ENCODE data around the gene COG1. TPM values are rescaled to one million over a fixed set of nuclear protein-coding genes. Genes with fewer than 3 reads are reported as not detected.

Gene COG1
- total RNA-seq, 2 experiments from 2014 or later: 51.8 to 53.7 TPM

DNA sequence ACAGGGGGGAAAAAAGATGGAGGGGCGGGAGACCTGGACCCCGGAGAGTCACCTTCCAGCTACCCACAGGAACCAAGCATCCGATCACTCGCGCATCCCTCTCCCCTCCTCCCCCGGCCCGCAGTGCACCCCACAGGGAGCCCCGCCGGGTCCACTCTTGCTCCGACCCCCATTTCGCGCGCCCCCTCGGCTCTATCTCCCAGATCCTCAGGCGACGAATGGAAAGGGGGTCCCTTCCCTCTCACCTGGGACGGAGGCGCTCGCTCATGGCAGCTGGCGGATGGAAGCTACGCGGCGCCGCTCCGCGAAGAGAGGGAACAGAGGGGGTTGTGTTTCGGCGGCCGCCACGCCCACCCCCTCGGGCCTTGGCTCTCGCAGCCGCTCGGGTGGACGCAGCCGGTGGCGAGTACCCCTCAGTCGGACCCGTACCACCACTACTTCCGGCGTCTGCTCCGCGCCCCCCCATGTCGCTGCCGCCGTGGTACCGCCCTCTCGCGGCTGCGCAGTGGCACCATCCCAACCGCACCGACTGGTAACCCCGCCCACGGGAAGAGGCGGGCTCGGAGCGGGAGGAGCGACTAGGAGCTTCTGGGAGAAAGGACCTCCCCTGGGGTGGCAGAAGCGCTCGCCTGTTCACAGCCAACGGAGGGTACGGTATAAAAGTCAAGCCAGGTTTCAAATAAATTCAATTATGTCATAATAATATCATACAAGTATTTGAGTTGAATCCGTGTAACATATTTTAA, 39.2 kb downstream of the COG1 start:
- H3K4me3 Mint-ChIP-seq: peak overlapping the region; percentile 97
- peaks cover 20% of the 10 kb centered on the region for H3K36me3 Mint-ChIP-seq
- peaks cover 47% of the 10 kb centered on the region for H3K4me1 Mint-ChIP-seq
- peak overlapping the region; percentile 94 for H3K27ac Mint-ChIP-seq
- ATAC-seq (ENCODE audit: low read depth) (peak; percentile 92), DNase-seq (peak; percentile 97)
- POLR2A ChIA-PET: interaction anchor here (0.6 to 2.7 kb wide), 16 partner anchors 10 to 512 kb away, joined by 3 to 32 read pairs (median 4); partner anchors contain the start of genes CDC42EP4 and COG1
- no peaks in the 10 kb centered on the region for H3K27me3 Mint-ChIP-seq
- no peaks in the 10 kb centered on the region for H3K9me3 Mint-ChIP-seq

DNA sequence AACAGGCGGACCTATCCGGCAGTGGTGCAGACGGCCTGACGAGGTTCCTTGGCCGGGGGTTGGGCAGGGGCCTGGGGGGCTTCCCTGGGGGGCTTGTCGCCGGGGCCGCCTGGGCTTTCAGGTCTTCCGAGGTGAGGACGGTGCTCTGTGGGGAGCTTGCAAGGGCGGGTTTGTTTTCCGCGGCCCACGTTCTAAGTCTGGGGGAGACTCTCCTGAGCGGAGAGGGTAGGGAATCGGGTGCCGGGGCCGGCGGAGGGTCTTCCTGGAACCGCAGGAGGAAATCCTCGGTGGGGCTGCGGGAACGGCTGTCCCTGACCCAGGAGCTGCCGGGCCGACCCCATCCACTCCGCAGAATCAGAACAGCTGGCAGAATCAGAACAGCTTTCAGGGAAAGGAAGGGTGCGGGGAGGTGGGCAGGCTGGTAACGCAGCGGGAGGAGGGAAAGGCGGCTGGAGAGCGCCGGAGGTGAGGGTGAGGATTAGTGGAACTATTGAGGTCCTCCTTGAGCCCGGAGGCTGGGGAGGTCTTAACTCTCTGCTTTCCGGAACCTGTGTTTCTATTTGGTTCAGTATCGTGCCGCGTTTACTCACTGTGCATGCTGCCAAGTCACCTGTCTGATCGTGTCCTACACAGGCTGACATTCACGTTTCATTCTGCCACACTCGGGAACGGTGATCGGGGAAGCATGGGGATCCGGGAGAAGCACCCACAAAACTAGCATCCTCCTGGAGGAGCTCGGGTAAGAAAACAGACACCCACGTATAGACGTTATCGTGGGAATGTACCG, 39.9 kb downstream of the COG1 start:
- H3K4me1 Mint-ChIP-seq: peaks cover 46% of the 10 kb centered on the region
- H3K27me3 Mint-ChIP-seq: no peaks in the 10 kb centered on the region
- no peaks in the 10 kb centered on the region for H3K9me3 Mint-ChIP-seq
- peak overlapping the region; percentile 97 for H3K4me3 Mint-ChIP-seq
- peak overlapping the region; percentile 94 for H3K27ac Mint-ChIP-seq
- ATAC-seq (ENCODE audit: low read depth) (peak; percentile 49), DNase-seq (no peak)
- peaks cover 25% of the 10 kb centered on the region for H3K36me3 Mint-ChIP-seq
- POLR2A ChIA-PET: interaction anchor here (0.6 to 2.7 kb wide), 15 partner anchors 10 to 513 kb away, joined by 3 to 32 read pairs (median 5); partner anchors contain the start of genes CDC42EP4 and COG1

DNA sequence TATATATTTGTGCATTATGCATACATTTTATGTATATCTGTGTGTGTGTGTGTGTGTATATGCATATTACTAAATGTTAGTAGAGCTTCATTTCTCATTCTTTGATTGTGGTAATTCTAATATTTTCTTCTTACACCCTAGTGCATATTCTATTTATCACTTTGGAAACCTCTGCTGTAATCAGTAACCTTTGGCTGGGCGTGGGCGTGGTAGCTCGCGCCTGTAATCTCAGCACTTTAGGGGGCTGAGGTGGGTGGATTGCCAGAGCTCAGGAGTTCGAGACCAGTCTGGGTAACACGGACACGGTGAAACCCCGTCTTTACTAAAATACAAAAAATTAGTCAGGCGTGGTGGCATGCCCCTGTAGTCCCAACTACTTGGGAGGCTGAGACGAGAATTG, 41.9 kb downstream of the COG1 start:
- no peak for ATAC-seq (ENCODE audit: low read depth)
- Mint-ChIP-seq H3K27ac (no peak overlapping the region), H3K27me3 (no peaks in the 10 kb centered on the region), H3K9me3 (no peaks in the 10 kb centered on the region), H3K4me3 (no peak overlapping the region), H3K36me3 (peaks cover 25% of the 10 kb centered on the region), H3K4me1 (peaks cover 39% of the 10 kb centered on the region)
- POLR2A ChIA-PET: interaction anchor here (0.5 to 1.7 kb wide), 5 partner anchors 11 to 483 kb away, joined by 3 to 4 read pairs (median 3); no protein-coding TSS in a partner anchor
- DNase-seq: no peak

DNA sequence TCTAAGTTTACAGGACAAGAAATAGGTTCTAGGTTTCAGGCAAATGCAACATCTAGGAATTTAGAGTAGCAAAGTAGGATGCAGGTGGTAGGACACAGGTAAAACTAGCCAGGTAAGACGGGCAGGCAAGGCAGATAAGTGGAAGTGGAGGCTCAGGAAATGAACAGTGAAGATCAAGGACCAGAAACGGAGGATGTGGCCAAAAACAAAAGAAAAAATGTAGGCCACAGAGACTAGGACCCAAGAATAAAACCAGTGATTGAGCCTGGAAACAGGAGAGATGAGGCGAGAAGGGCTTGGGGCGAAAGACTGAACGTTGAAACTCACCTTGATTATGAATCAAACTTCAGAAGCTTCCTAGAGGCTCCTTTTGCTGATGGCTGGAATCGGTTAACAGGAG, 44.9 kb downstream of the COG1 start:
- Mint-ChIP-seq H3K36me3 (peaks cover 30% of the 10 kb centered on the region), H3K27me3 (no peaks in the 10 kb centered on the region), H3K4me1 (peaks cover 34% of the 10 kb centered on the region), H3K27ac (peak overlapping the region; percentile 65), H3K9me3 (no peaks in the 10 kb centered on the region), H3K4me3 (peak overlapping the region; percentile 64)
- POLR2A ChIA-PET: interaction anchor here (0.9 kb wide), 1 partner anchor 30 kb away, joined by 3 read pairs; no protein-coding TSS in a partner anchor
- ATAC-seq (ENCODE audit: low read depth) (peak; percentile 40), DNase-seq (no peak)

DNA sequence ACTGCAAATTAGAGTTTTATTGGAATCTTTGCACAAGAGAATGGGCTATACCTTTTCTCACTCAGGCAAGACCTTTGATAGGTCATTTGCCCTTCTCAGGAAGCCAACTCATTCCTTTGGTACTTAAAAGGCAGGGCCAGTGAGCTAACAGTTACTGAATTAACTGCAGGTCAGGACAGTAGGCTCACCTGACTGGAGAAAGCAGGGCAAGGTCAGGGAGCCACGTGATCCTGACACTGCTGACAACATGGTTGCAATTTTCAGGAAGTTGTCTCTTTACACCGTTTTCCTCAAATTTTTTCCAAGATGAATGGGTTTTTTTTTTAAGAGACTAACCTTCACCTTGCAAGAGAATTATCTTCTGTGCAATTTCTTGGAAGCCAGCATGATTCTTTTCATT, 47.7 kb downstream of the COG1 start:
- no peaks in the 10 kb centered on the region for H3K9me3 Mint-ChIP-seq
- ATAC-seq (ENCODE audit: low read depth): no peak

DNA sequence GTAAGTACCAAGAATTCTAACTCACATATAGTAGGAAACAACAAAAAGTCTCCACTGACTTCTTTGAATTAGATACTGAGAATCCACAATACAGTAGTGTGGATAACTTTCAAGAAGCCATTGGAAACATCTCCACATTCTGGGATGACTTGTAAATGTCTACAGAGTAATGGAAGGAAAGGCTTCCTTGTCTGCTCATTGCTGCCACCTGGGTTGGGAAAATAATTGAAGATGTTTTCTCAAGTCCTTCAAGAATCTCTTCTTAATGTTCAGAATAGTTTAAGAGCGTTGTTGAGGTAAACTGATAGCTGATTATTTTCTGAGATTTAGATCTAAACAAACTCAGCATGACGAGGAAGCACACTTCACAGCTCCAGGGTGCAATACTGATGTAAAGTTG, 54.9 kb downstream of the COG1 start:
- H3K27ac Mint-ChIP-seq: no peak overlapping the region
- no peak overlapping the region for H3K4me3 Mint-ChIP-seq
- ATAC-seq (ENCODE audit: low read depth) (no peak), DNase-seq (no peak)
- peaks cover under 1% of the 10 kb centered on the region for H3K4me1 Mint-ChIP-seq
- H3K9me3 Mint-ChIP-seq: no peaks in the 10 kb centered on the region
- H3K27me3 Mint-ChIP-seq: no peaks in the 10 kb centered on the region
- POLR2A ChIA-PET: no interaction called here
- peaks cover 3% of the 10 kb centered on the region for H3K36me3 Mint-ChIP-seq

More for the DNA sequence above, 47.7 kb downstream of the COG1 start:
- Mint-ChIP-seq H3K4me1 (peaks cover 26% of the 10 kb centered on the region), H3K36me3 (peaks cover 23% of the 10 kb centered on the region), H3K27me3 (no peaks in the 10 kb centered on the region), H3K27ac (no peak overlapping the region), H3K4me3 (no peak overlapping the region)
- DNase-seq: no peak
- POLR2A ChIA-PET: interaction anchor here (0.6 to 1.1 kb wide), 2 partner anchors 47 to 70 kb away, joined by 3 read pairs; no protein-coding TSS in a partner anchor

DNA sequence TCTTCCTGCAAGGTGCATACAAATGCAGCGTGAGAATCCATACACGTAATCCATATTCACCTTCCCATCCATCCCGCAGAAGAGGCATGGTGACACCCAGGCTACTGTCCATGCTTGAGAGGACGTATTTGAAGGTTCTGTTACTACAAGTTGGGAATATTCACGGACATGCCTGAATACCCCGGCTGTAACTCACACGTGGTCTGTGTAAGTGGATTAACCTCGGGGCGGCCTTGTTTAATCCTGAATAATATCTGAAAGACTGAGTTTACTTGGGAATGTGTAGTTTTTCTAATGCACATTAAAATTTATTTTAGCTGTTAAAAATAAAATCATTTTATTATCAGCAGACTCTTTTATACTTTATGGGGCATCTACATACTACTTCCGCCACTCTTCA, 55.7 kb downstream of the COG1 start:
- Mint-ChIP-seq H3K27me3 (no peaks in the 10 kb centered on the region), H3K36me3 (peaks cover 3% of the 10 kb centered on the region), H3K9me3 (no peaks in the 10 kb centered on the region), H3K27ac (no peak overlapping the region), H3K4me1 (no peaks in the 10 kb centered on the region), H3K4me3 (no peak overlapping the region)
- DNase-seq: no peak
- POLR2A ChIA-PET: no interaction called here
- no peak for ATAC-seq (ENCODE audit: low read depth)

DNA sequence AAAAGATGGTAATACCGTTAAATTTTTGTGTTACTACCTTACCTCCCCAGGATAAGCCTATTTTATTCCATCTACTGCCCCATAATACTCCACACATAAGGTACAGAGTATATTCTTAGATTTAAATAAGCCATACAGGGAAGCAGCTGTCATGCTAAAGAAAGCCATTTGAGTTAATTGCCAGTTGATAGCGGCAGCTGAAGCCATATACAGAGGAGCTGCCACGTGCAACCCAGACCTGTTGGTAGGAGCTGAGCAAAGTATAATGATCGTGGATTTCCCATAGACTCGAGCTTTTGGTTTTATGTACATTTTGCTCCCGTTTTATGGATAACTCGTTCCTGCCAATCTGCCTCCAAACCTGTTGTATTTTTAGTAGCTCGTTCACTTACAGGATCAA, 56.8 kb downstream of the COG1 start:
- ATAC-seq (ENCODE audit: low read depth): no peak
- no peaks in the 10 kb centered on the region for H3K27me3 Mint-ChIP-seq

DNA sequence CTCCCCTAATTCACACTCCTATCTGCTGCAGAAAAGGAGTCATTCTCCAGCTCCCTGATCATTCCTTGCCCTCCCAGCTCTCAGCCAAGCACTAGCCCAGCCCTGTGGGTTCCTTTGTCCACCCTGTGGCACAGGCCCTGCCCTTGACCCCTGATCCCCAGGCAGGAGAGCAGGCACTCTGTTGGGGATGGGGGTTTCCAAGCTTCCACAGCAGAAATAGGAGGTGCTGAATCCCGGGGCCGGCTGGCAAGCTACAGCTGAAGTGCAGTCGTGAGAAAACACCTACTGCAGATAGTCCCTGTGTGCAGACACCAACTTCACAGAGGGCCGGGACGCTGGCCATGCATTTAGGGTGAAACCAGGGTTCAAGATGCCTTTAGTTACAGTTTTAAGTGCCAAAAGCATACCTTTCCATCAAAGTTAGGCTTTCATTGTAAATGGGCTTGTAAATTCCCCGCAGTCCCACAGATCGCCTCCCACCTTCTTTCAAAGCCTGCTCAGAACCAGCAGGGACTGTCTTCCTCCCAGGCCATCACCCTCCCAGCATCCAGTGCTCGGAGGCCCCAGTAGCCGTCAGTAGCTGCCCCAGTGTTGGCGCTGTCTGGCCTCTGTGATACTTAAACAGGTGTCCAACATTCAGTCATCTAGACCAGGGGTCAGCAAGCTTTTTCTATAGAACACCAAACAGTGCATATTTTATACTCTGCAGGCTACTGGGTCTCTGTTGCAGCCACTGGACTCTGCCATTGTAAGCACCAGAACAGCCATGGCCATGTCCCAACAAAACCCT, 58.2 kb downstream of the COG1 start:
- H3K36me3 Mint-ChIP-seq: peaks cover 3% of the 10 kb centered on the region
- ATAC-seq (ENCODE audit: low read depth): no peak
- H3K27me3 Mint-ChIP-seq: no peaks in the 10 kb centered on the region
- H3K9me3 Mint-ChIP-seq: no peaks in the 10 kb centered on the region
- H3K27ac Mint-ChIP-seq: no peak overlapping the region
- POLR2A ChIA-PET: no interaction called here
- H3K4me3 Mint-ChIP-seq: no peak overlapping the region
- DNase-seq: no peak
- H3K4me1 Mint-ChIP-seq: peaks cover 1% of the 10 kb centered on the region

More for the DNA sequence above, 56.8 kb downstream of the COG1 start:
- H3K36me3 Mint-ChIP-seq: peaks cover 3% of the 10 kb centered on the region
- POLR2A ChIA-PET: interaction anchor here (1.1 kb wide), 1 partner anchor 58 kb away, joined by 4 read pairs; no protein-coding TSS in a partner anchor
- H3K4me1 Mint-ChIP-seq: no peaks in the 10 kb centered on the region
- H3K9me3 Mint-ChIP-seq: no peaks in the 10 kb centered on the region
- no peak overlapping the region for H3K27ac Mint-ChIP-seq
- no peak overlapping the region for H3K4me3 Mint-ChIP-seq
- DNase-seq: no peak

DNA sequence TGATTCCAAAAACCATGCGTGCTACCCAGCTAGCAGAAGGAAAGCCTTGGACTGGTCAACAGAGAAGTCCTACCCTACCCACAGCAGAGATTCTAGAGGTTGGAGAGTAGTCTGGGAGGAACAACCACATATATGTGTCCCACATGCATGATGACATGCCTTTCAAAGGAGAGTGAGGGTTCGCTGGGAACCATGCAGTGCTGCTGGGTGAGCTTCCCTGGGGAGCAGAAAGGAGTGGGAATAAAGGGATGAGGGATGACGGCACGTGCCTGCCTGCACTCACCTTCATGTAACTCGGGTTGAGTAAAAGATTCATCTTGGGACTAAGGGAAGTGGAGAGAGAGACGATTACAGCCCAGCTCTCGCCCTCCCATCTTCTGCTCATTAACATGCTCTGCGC, 59.0 kb downstream of the COG1 start:
- no peak overlapping the region for H3K27ac Mint-ChIP-seq
- H3K27me3 Mint-ChIP-seq: no peaks in the 10 kb centered on the region
- POLR2A ChIA-PET: no interaction called here

DNA sequence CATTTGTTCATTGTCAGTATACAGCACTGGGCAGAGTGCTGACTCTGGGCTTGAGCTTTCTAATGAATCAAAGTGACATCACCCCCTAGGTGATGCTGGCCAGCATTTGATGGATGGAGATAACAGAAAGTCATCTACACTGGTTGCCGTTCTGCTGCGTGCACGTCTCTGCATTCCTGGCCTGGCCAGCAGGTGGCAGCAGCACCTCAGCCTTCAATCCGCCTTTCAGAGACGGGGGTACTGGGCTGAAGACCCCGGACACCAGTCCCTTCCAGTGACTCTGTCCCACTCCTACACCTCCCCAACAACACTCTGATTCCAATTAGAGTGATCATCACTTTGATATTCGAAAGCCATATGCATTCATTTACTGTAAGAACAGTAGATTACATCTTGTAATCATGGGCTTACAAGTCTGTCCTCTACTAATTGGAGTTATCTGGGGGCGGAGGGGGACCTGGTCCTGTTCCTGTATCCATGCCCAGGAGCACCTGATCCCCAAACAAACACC, 62.9 kb downstream of the COG1 start:
- peaks cover 1% of the 10 kb centered on the region for H3K4me1 Mint-ChIP-seq
- H3K9me3 Mint-ChIP-seq: no peaks in the 10 kb centered on the region
- no peak overlapping the region for H3K27ac Mint-ChIP-seq
- H3K4me3 Mint-ChIP-seq: no peak overlapping the region
- POLR2A ChIA-PET: interaction anchor here (0.6 kb wide), 1 partner anchor 21 kb away, joined by 3 read pairs; no protein-coding TSS in a partner anchor
- ATAC-seq (ENCODE audit: low read depth) (peak; percentile 80), DNase-seq (peak; percentile 69)
- no peaks in the 10 kb centered on the region for H3K36me3 Mint-ChIP-seq
- no peaks in the 10 kb centered on the region for H3K27me3 Mint-ChIP-seq

More for the DNA sequence above, 59.0 kb downstream of the COG1 start:
- ATAC-seq (ENCODE audit: low read depth) (no peak), DNase-seq (no peak)
- peaks cover 1% of the 10 kb centered on the region for H3K36me3 Mint-ChIP-seq
- H3K9me3 Mint-ChIP-seq: no peaks in the 10 kb centered on the region
- no peak overlapping the region for H3K4me3 Mint-ChIP-seq
- H3K4me1 Mint-ChIP-seq: peaks cover 1% of the 10 kb centered on the region

DNA sequence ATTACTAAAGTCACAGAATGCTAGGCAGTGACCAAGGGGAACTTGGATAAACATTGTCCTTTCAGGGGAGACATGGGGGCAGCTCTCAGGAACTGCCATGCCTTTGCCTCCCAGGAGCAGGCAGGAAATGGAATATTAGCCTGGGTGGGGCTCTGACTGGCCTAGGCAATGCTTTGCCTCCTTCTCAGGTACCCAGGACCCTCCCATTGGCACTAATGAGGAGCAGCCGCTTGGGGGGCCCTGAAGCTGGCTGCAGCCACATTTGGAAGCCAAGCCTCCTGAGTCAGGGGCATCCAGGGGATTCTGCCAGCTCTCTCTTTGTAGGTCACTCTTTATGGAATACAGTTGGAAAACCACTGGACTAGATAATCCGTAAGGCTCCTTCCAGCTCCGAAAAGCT, 63.4 kb downstream of the COG1 start:
- no peak for DNase-seq
- H3K9me3 Mint-ChIP-seq: no peaks in the 10 kb centered on the region
- H3K36me3 Mint-ChIP-seq: no peaks in the 10 kb centered on the region
- POLR2A ChIA-PET: no interaction called here
- no peak overlapping the region for H3K4me3 Mint-ChIP-seq
- H3K4me1 Mint-ChIP-seq: peaks cover 1% of the 10 kb centered on the region
- no peak for ATAC-seq (ENCODE audit: low read depth)
- H3K27me3 Mint-ChIP-seq: no peaks in the 10 kb centered on the region
- no peak overlapping the region for H3K27ac Mint-ChIP-seq

DNA sequence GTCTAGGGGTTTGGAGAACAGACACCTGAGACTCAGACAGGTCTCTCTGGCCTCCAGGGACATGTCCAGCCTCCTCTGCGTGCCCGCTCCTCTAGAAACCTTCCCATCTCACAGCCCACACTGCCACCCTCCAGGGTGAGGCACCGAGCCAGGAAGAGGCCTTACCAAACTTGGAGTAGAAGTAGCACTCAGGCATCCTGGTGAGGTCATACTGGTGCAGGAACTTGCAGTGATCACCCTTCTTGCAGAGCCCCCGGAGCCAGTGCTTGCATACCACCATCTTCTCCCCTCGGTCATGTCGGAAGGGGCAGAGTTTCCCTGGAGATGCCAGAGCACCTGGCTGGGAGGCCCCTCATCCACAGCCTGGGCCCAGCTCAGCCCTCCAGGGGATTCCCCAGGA, 64.7 kb downstream of the COG1 start:
- H3K27ac Mint-ChIP-seq: no peak overlapping the region
- no peak overlapping the region for H3K4me3 Mint-ChIP-seq
- H3K4me1 Mint-ChIP-seq: peaks cover 1% of the 10 kb centered on the region
- no peaks in the 10 kb centered on the region for H3K9me3 Mint-ChIP-seq
- H3K36me3 Mint-ChIP-seq: no peaks in the 10 kb centered on the region
- POLR2A ChIA-PET: no interaction called here
- no peak for DNase-seq
- ATAC-seq (ENCODE audit: low read depth): no peak
- no peaks in the 10 kb centered on the region for H3K27me3 Mint-ChIP-seq

Measured in activated naive CD8-positive, alpha-beta T cell treated with anti-CD3 and anti-CD28 coated beads, Interleukin-2, amount 10 ng/mL, durations not matched to agents 7 days and 5 days (primary cell).